Measurements from ENCODE around the gene NKAP. TPM values are rescaled to one million over a fixed set of nuclear protein-coding genes. Genes with fewer than 3 reads are reported as not detected.
A peak's percentile ranks its signal among the peaks of the same experiment; 100 is the strongest.
"Not testable (repeated sequence)": the region's sequence is repeated elsewhere in the genome, so short reads cannot be mapped to it uniquely, and the experiment has no call there.

NKAP gene
- total RNA-seq, 1 donor from 2014 or later = 7.8 TPM

GRCh38 chrX:119942831-119943184 is 743 bp downstream of the NKAP start:
- peaks cover 9% of the 10 kb centered on the region for H3K4me1 ChIP-seq
- H3K9me3 ChIP-seq = no peaks in the 10 kb centered on the region
- TF ChIP-seq CTCF (IDR thresholded peaks at IDR 0.05) = no peak
- H3K36me3 ChIP-seq = no peaks in the 10 kb centered on the region
- peak overlapping the region; percentile 93 for H3K27ac ChIP-seq
- ATAC-seq (no peak), DNase-seq (no peak)
- intact Hi-C loops (cut with DNase I) = no loop called here
- H3K27me3 ChIP-seq = no peaks in the 10 kb centered on the region
- peak overlapping the region; percentile 76 for H3K4me3 ChIP-seq

- no peak for TF ChIP-seq CTCF (IDR thresholded peaks at IDR 0.05)
- Histone ChIP-seq H3K36me3 (no peaks in the 10 kb centered on the region), H3K4me1 (peaks cover 9% of the 10 kb centered on the region), H3K9me3 (no peaks in the 10 kb centered on the region), H3K27me3 (no peaks in the 10 kb centered on the region), H3K4me3 (peak overlapping the region; percentile 76), H3K27ac (peak overlapping the region; percentile 93)
- DNase-seq = no peak
- no peak for ATAC-seq
- intact Hi-C loops (cut with DNase I) = no loop called here
Observed at GRCh38 chrX:119942173-119942819, 1.3 kb downstream of the NKAP start.

- peaks cover 9% of the 10 kb centered on the region for H3K4me1 ChIP-seq
- no peak overlapping the region for H3K27ac ChIP-seq
- no peaks in the 10 kb centered on the region for H3K27me3 ChIP-seq
- peaks cover 7% of the 10 kb centered on the region for H3K36me3 ChIP-seq
- ATAC-seq = no peak
- intact Hi-C loops (cut with DNase I) = no loop called here
- no peak for DNase-seq
- no peak for TF ChIP-seq CTCF (IDR thresholded peaks at IDR 0.05)
- no peak overlapping the region for H3K4me3 ChIP-seq
- H3K9me3 ChIP-seq = no peaks in the 10 kb centered on the region
Observed at GRCh38 chrX:119941336-119941735, 2.2 kb downstream of the NKAP start.

- no peaks in the 10 kb centered on the region for H3K9me3 ChIP-seq
- no peaks in the 10 kb centered on the region for H3K27me3 ChIP-seq
- no peak for TF ChIP-seq CTCF (IDR thresholded peaks at IDR 0.05)
- no peak overlapping the region for H3K4me3 ChIP-seq
- H3K27ac ChIP-seq = no peak overlapping the region
- no peaks in the 10 kb centered on the region for H3K4me1 ChIP-seq
- DNase-seq = no peak
- intact Hi-C loops (cut with DNase I) = no loop called here
- H3K36me3 ChIP-seq = peaks cover 46% of the 10 kb centered on the region
- ATAC-seq = no peak
Observed at GRCh38 chrX:119935215-119935874, 8.2 kb downstream of the NKAP start.

- intact Hi-C loops (cut with DNase I); H3K27ac ChIP-seq; H3K9me3 ChIP-seq; DNase-seq; H3K4me3 ChIP-seq; ATAC-seq; H3K27me3 ChIP-seq; H3K4me1 ChIP-seq: not testable (repeated sequence)
- H3K36me3 ChIP-seq = peaks cover 15% of the 10 kb centered on the region
Observed at GRCh38 chrX:119922391-119922790, 21.2 kb downstream of the NKAP start.

GRCh38 chrX:119919835-119920585 is 23.5 kb downstream of the NKAP start:
- DNase-seq = no peak
- Histone ChIP-seq H3K27me3 (no peaks in the 10 kb centered on the region), H3K27ac (no peak overlapping the region), H3K36me3 (peaks cover 10% of the 10 kb centered on the region), H3K9me3 (no peaks in the 10 kb centered on the region), H3K4me3 (no peak overlapping the region), H3K4me1 (no peaks in the 10 kb centered on the region)
- no peak for TF ChIP-seq CTCF (IDR thresholded peaks at IDR 0.05)
- ATAC-seq = no peak
- intact Hi-C loops (cut with DNase I) = no loop called here
